Gastrocnemius medialis (tissue), 4 donors: ENCODE results near the gene SUFU. TPM values are rescaled to one million over a fixed set of nuclear protein-coding genes. Genes with fewer than 3 reads are reported as not detected.
A peak's percentile ranks its signal among the peaks of the same experiment; 100 is the strongest.

Experiments used
- ATAC-seq, 2 donors: fragments of 150-250 bp; one replicate each; pipeline ENCODE4 v1.9.1; 2016
- DNase-seq, 2 donors: peaks; one replicate each; pipeline ENCODE4 v3.0.0-alpha.2; 2019
- H3K27ac ChIP-seq, 4 donors: fragments of 200-600 bp; sonication (generic); 1 replicate in 1 of 4; 2 replicates in 3 of 4; pipeline ENCODE4 v1.5.1; 2016 to 2018; ENCODE audit warnings: mild to moderate bottlenecking in 2 of 4, moderate library complexity in 1 of 4
- H3K27me3 ChIP-seq, 3 donors: fragments of 200-600 bp; sonication (generic) in 2 of 3; 1 replicate in 1 of 3; 2 replicates in 2 of 3; pipeline versions ENCODE4 v1.5.1 to v1.6.0; 2016 to 2019; ENCODE audit warnings: mild to moderate bottlenecking in 1 of 3, moderate library complexity in 1 of 3
- H3K36me3 ChIP-seq, 2 donors: fragments of 200-600 bp; sonication (generic) in 1 of 2; one replicate each; pipeline ENCODE4 v1.5.1; 2017 to 2018
- H3K4me1 ChIP-seq, 2 donors: fragments of 200-600 bp; sonication (generic) in 1 of 2; one replicate each; pipeline ENCODE4 v1.5.1; 2016 to 2017; ENCODE audit warnings: mild to moderate bottlenecking in 2 of 2
- H3K4me3 ChIP-seq, 4 donors: fragments of 200-600 bp; sonication (generic) in 3 of 4; 1 replicate in 1 of 4; 2 replicates in 3 of 4; pipeline ENCODE4 v1.5.1; 2016 to 2019; ENCODE audit warnings: mild to moderate bottlenecking in 2 of 4
- H3K9me3 ChIP-seq, 3 donors: fragments of 200-600 bp; sonication (generic) in 2 of 3; 1 replicate in 1 of 3; 2 replicates in 2 of 3; pipeline ENCODE4 v1.5.1; 2016 to 2019
- CTCF ChIP-seq, 5 experiments: fragments of 450-650 bp in 3 of 5; fragments of 200-600 bp in 2 of 5; sonication (generic) in 2 of 5; IDR thresholded peaks in 4 of 5; conservative IDR thresholded peaks in 1 of 5; 1 replicate in 4 of 5; 2 replicates in 1 of 5; pipeline ENCODE4 v1.5.1; 2016 to 2019; ENCODE audit warnings: antibody characterized with exemption in 5 of 5, mild to moderate bottlenecking in 3 of 5, moderate library complexity in 3 of 5
- POLR2A ChIP-seq, 2 donors: fragments of 450-650 bp; IDR thresholded peaks; one replicate each; pipeline ENCODE4 v1.6.1; 2017; ENCODE audit warnings: antibody characterized with exemption in 2 of 2, mild to moderate bottlenecking in 2 of 2, moderate library complexity in 2 of 2
- in situ Hi-C, 4 donors: fragments of 200-750 bp; cut with MboI; loops; one replicate each; pipeline versions ENCODE4 v1.15.0 to v1.8.0; 2017; ENCODE audit warnings: low sequenced_read_pairs in 4 of 4
- intact Hi-C: fragments of 100-400 bp; cut with DNase I; formaldehyde crosslinking; loops from one replicate; pipeline ENCODE4 v1.15.1; 2023; ENCODE audit warnings: low total_unique reads
- total RNA-seq, 4 donors: library from RNA; depleted of rRNA; stranded (reverse); fragments of >200 nt; gene quantifications; one replicate each; pipeline versions ENCODE4 v1.1.0 to v1.2.3, GENCODE V29; 2016

The SUFU gene
- total RNA-seq, 4 donors from 2014 or later: 7.3 to 11.8 (median 7.9) TPM

DNA sequence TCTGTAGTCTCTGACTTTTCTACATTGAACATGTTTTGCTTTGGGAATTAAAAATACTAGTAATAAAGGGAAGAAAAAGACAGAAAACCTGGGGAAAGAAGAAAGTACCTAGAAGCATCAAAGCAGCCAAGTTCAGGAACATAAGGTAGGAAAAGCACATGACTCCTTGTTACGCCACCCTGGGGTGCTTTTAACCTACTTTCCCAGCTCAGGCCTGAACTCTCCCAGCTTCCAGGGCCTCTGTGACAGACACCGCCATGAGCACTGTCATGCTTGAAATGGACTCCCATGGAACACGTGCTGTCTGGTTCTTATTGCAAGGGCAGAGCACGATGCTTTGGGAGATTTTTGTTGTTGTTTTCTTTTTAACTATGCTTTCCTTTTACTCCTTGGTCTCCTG, 12.6 kb upstream of the SUFU start:
- Histone ChIP-seq H3K27me3 (no peaks in the 10 kb centered on the region), H3K4me3 (no peak overlapping the region), H3K4me1 (peaks cover 61 to 67% of the 10 kb centered on the region in 2 donors), H3K9me3 (no peaks in the 10 kb centered on the region), H3K27ac (peak overlapping the region; percentile 83 to 100 (median 91)), H3K36me3 (peaks cover 3 to 43% of the 10 kb centered on the region in 2 donors)
- intact Hi-C loops (no loop called here), in situ Hi-C loops (no loop called here)
- peak; percentile 52 to 65 for ATAC-seq
- TF ChIP-seq POLR2A (IDR thresholded peaks at IDR 0.05) (no peak), CTCF (IDR thresholded peaks at IDR 0.05 in 4 of 5, conservative IDR thresholded peaks at IDR 0.05 in 1 of 5) (no peak)
- DNase-seq: peak; percentile 64 to 76

- in situ Hi-C loops (no loop called here), intact Hi-C loops (no loop called here)
- DNase-seq (peak in 1 of 2 donors; percentile 28), ATAC-seq (peak in 1 of 2 donors; percentile 1)
- Histone ChIP-seq H3K27ac (peak overlapping the region; percentile 83 to 100 (median 91)), H3K27me3 (no peaks in the 10 kb centered on the region), H3K36me3 (peaks cover 0 to 31% of the 10 kb centered on the region in 2 donors), H3K4me1 (peaks cover 70 to 72% of the 10 kb centered on the region in 2 donors), H3K4me3 (no peak overlapping the region), H3K9me3 (no peaks in the 10 kb centered on the region)
- TF ChIP-seq CTCF (IDR thresholded peaks at IDR 0.05 in 4 of 5, conservative IDR thresholded peaks at IDR 0.05 in 1 of 5): no peak
- TF ChIP-seq POLR2A (IDR thresholded peaks at IDR 0.05): no peak
Measured at GRCh38 chr10:102492344-102492939, 11.3 kb upstream of the SUFU start.

- ATAC-seq (peak; percentile 88 to 95), DNase-seq (peak; percentile 83 to 90)
- peaks cover 76 to 78% of the 10 kb centered on the region in 2 donors for H3K4me1 ChIP-seq
- in situ Hi-C loops: no loop called here
- intact Hi-C loops: loop anchor here (1.0 kb wide), 1 partner anchor 8 kb away; no protein-coding TSS in a partner anchor
- H3K36me3 ChIP-seq: peaks cover 0 to 26% of the 10 kb centered on the region in 2 donors
- H3K27me3 ChIP-seq: no peaks in the 10 kb centered on the region
- H3K27ac ChIP-seq: peak overlapping the region; percentile 83 to 100 (median 91)
- TF ChIP-seq POLR2A (IDR thresholded peaks at IDR 0.05) (peak; percentile 15 to 31), CTCF (IDR thresholded peaks at IDR 0.05 in 4 of 5, conservative IDR thresholded peaks at IDR 0.05 in 1 of 5) (no peak)
- H3K4me3 ChIP-seq: peak overlapping the region in 1 of 4 donors; percentile 18
- no peaks in the 10 kb centered on the region for H3K9me3 ChIP-seq
Measured at GRCh38 chr10:102492983-102493382, 10.8 kb upstream of the SUFU start.

- Histone ChIP-seq H3K9me3 (no peaks in the 10 kb centered on the region), H3K36me3 (peaks cover 0 to 18% of the 10 kb centered on the region in 2 donors), H3K27ac (peak overlapping the region; percentile 83 to 100 (median 91)), H3K4me3 (peak overlapping the region in 2 of 4 donors; percentile 10 to 18), H3K27me3 (no peaks in the 10 kb centered on the region), H3K4me1 (peaks cover 83 to 86% of the 10 kb centered on the region in 2 donors)
- intact Hi-C loops (loop anchor here (1.0 kb wide), 1 partner anchor 8 kb away; no protein-coding TSS in a partner anchor), in situ Hi-C loops (no loop called here)
- no peak for TF ChIP-seq CTCF (IDR thresholded peaks at IDR 0.05 in 4 of 5, conservative IDR thresholded peaks at IDR 0.05 in 1 of 5)
- ATAC-seq: no peak
- DNase-seq: peak in 1 of 2 donors; percentile 19
Measured at GRCh38 chr10:102493771-102494170, 10.0 kb upstream of the SUFU start.
